Spleen (tissue), 11 donors: ENCODE measurements around the gene C2orf92. TPM values are rescaled to one million over a fixed set of nuclear protein-coding genes. Genes with fewer than 3 reads are reported as not detected.

ENCODE experiments used
- DNase-seq: peaks from one replicate; pipeline ENCODE4 v3.0.0-alpha.2; 2020
- H3K27ac ChIP-seq, 8 donors: fragments of 200-600 bp; sonication (generic) in 7 of 8; 1 replicate in 4 of 8; 2 replicates in 4 of 8; pipeline versions ENCODE4 v1.5.0 to v1.8.0; 2016 to 2021; ENCODE audit warnings: inconsistent platforms in 4 of 8, mild to moderate bottlenecking in 4 of 8, moderate library complexity in 1 of 8
- H3K27me3 ChIP-seq, 7 donors: fragments of 200-600 bp; sonication (generic) in 6 of 7; replicated peaks in 1 of 7; 1 replicate in 4 of 7; 2 replicates in 3 of 7; pipeline versions ENCODE4 v1.5.0 to v1.8.0; 2016 to 2021; ENCODE audit warnings: inconsistent platforms in 3 of 7, mild to moderate bottlenecking in 1 of 7
- H3K36me3 ChIP-seq, 6 donors: fragments of 200-600 bp; sonication (generic) in 5 of 6; 1 replicate in 4 of 6; 2 replicates in 2 of 6; pipeline versions ENCODE4 v1.5.0 to v1.8.0; 2016 to 2021; ENCODE audit warnings: inconsistent platforms in 2 of 6
- H3K4me1 ChIP-seq, 6 donors: fragments of 200-600 bp; sonication (generic) in 5 of 6; 1 replicate in 3 of 6; 2 replicates in 3 of 6; pipeline versions ENCODE4 v1.5.0 to v1.8.0; 2016 to 2021; ENCODE audit warnings: inconsistent platforms in 3 of 6
- H3K4me3 ChIP-seq, 8 donors: fragments of 200-600 bp; sonication (generic) in 7 of 8; 1 replicate in 4 of 8; 2 replicates in 4 of 8; pipeline versions ENCODE4 v1.5.0 to v1.8.0; 2016 to 2021; ENCODE audit warnings: inconsistent platforms in 4 of 8, mild to moderate bottlenecking in 4 of 8, moderate library complexity in 2 of 8
- H3K9me3 ChIP-seq, 8 donors: fragments of 200-600 bp; sonication (generic) in 7 of 8; 1 replicate in 4 of 8; 2 replicates in 4 of 8; pipeline versions ENCODE4 v1.5.0 to v1.8.0; 2016 to 2021; ENCODE audit warnings: inconsistent platforms in 4 of 8
- POLR2A ChIP-seq, 3 donors: fragments of 450-650 bp; IDR thresholded peaks; one replicate each; pipeline ENCODE4 v1.5.1; 2017; ENCODE audit warnings: antibody characterized with exemption in 3 of 3, mild to moderate bottlenecking in 1 of 3
- POLR2AphosphoS5 ChIP-seq, 3 donors: sonication (generic); formaldehyde crosslinking; IDR thresholded peaks; one replicate each; pipeline ENCODE4 v1.5.1; 2017; ENCODE audit warnings: antibody characterized with exemption in 3 of 3
- WGBS, 5 donors: extraction: QIAGEN DNeasy Blood & Tissue Kit in 3 of 5; methylation state at CpG; one replicate each; pipeline versions ENCODE4 v1.1.5 to v1.1.7; 2013 to 2018; 5-methylcytosine and 5-hydroxymethylcytosine counted together
- intact Hi-C: fragments of 100-400 bp; cut with DNase I; formaldehyde crosslinking; loops from one replicate; pipeline ENCODE4 v1.15.0; 2023; ENCODE audit warnings: low total_unique reads
- polyA plus RNA-seq, 3 donors: library from polyadenylated mRNA; stranded (reverse); fragments of 200-250 nt; gene quantifications; one replicate each; pipeline ENCODE4 v1.2.1, GENCODE V29; 2013
- total RNA-seq, 7 donors: library from RNA; depleted of rRNA in 3 of 7; stranded (reverse); fragments of >200 nt in 3 of 7; fragmentation: NEBNext Ultra II Directional in 4 of 7; extraction: Animal tissue kit (Norgen Biotek cat#: 25700) in 4 of 7; gene quantifications; one replicate each; pipeline versions ENCODE4 v1.1.0 to v1.2.1, GENCODE V29; 2016 to 2021
- TF ChIP-seq, protein P1 (sequence below), 11 experiments: fragments of 200-600 bp in 7 of 11; fragments of 450-650 bp in 4 of 11; sonication (generic) in 4 of 11; IDR thresholded peaks in 8 of 11; conservative IDR thresholded peaks in 3 of 11; 1 replicate in 7 of 11; 2 replicates in 4 of 11; pipeline versions ENCODE4 v1.4.0 to v1.8.0; 2016 to 2021; ENCODE audit warnings: antibody characterized with exemption in 11 of 11, inconsistent platforms in 4 of 11, mild to moderate bottlenecking in 1 of 11
- donor health status: healthy with polysubstance abuse.
- donor health status: DM: no; HTN: no; CAD: no; lungs with moderate emphysema.
- donor health status: DM: no; HTN: no; CAD: no.
- donor health status: Bipolar disorder and iron deficiency.
- donor health status: healthy.
- donor health status: DM: no; HTN: no; CAD: no.
- donor health status: DM: yes; HTN: yes; CAD: no.

C2orf92 gene
- total and polyA plus RNA-seq, 10 donors: 5.7 to 33.6 (median 21.4) TPM

DNA sequence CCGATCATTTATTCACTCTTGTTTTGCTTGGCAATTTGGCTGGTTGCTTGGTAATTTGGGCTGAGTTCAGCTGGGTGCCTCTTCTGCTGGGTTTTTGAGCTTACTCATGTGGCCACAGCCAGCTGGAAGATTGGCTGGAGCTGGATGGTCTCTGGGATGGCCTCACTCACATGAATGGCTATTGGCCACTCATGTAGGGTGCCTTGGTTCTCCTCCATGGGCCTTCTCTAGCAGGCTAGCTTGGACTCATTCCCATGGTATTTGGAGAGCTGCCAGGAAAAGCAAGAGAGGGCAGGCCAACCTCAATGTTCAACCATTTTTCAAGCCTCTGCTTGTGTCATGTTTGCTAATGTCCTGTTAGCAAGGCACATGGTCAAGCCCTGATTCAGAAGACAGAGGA lies 60.7 kb downstream of the C2orf92 start:
- DNase-seq: peak; percentile 14
- intact Hi-C loops: no loop called here
- Histone ChIP-seq H3K27ac (no peak overlapping the region), H3K36me3 (peaks cover 0 to 76% (median 9%) of the 10 kb centered on the region in 6 donors), H3K4me1 (peaks cover 0 to 45% (median 0%) of the 10 kb centered on the region in 6 donors), H3K27me3 (no peaks in the 10 kb centered on the region), H3K9me3 (peaks cover 0 to 12% (median 9%) of the 10 kb centered on the region in 8 donors), H3K4me3 (no peak overlapping the region)
- no peak for TF ChIP-seq POLR2A (IDR thresholded peaks at IDR 0.05)
- 95 to 100% (median 100%) methylated on average over 1 of the region's 1 CpG for WGBS, 5 donors

DNA sequence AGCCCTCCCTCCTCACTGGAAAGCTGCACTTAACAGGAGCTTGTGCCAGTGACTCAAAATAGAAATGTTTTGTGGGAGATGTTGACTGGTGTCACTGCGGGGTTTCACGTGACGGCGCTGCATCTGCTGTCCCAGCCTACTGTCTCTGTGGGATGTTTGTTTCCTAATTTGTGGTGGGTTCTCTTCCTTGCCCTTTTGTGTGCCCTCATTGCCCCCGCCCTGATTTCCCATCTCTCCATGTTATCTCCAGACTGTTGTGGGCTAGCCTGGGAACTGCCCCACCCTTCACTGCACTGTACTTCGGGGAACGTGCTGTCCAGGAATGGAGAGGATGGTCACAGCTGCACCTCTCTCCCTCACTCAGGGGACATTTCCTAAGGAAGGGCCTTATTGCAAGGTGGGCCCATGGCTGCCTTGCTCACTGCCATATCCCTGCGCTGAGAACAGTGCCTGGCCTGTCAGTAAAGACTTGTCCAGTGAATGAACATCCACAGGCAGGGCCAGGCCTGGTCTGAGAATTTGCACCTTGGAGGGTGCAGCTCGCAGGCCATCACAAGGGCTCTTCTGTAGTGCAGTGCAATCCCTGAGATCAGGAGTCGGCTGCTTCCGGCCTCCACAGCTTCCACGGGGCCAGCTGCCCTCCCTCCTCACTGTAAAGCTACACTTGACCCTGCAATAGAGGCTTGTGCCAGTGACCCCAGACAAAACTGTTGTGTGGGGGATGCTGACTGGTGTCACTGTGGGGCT lies 61.9 kb downstream of the C2orf92 start:
- DNase-seq: peak; percentile 51
- Histone ChIP-seq H3K9me3 (peaks cover 0 to 12% (median 9%) of the 10 kb centered on the region in 8 donors), H3K27me3 (no peaks in the 10 kb centered on the region), H3K27ac (no peak overlapping the region), H3K4me1 (peaks cover 0 to 33% (median 0%) of the 10 kb centered on the region in 6 donors), H3K36me3 (peaks cover 0 to 75% (median 9%) of the 10 kb centered on the region in 6 donors), H3K4me3 (no peak overlapping the region)
- intact Hi-C loops: no loop called here
- 82 to 91% (median 85%) methylated on average over 8 to 12 of the region's 12 CpGs for WGBS, 5 donors
- TF ChIP-seq, protein P1, sequence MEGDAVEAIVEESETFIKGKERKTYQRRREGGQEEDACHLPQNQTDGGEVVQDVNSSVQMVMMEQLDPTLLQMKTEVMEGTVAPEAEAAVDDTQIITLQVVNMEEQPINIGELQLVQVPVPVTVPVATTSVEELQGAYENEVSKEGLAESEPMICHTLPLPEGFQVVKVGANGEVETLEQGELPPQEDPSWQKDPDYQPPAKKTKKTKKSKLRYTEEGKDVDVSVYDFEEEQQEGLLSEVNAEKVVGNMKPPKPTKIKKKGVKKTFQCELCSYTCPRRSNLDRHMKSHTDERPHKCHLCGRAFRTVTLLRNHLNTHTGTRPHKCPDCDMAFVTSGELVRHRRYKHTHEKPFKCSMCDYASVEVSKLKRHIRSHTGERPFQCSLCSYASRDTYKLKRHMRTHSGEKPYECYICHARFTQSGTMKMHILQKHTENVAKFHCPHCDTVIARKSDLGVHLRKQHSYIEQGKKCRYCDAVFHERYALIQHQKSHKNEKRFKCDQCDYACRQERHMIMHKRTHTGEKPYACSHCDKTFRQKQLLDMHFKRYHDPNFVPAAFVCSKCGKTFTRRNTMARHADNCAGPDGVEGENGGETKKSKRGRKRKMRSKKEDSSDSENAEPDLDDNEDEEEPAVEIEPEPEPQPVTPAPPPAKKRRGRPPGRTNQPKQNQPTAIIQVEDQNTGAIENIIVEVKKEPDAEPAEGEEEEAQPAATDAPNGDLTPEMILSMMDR (IDR thresholded peaks at IDR 0.05 in 8 of 11, conservative IDR thresholded peaks at IDR 0.05 in 3 of 11): no peak
- no peak for TF ChIP-seq POLR2A (IDR thresholded peaks at IDR 0.05)
- no peak for TF ChIP-seq POLR2AphosphoS5 (IDR thresholded peaks at IDR 0.05)

DNA sequence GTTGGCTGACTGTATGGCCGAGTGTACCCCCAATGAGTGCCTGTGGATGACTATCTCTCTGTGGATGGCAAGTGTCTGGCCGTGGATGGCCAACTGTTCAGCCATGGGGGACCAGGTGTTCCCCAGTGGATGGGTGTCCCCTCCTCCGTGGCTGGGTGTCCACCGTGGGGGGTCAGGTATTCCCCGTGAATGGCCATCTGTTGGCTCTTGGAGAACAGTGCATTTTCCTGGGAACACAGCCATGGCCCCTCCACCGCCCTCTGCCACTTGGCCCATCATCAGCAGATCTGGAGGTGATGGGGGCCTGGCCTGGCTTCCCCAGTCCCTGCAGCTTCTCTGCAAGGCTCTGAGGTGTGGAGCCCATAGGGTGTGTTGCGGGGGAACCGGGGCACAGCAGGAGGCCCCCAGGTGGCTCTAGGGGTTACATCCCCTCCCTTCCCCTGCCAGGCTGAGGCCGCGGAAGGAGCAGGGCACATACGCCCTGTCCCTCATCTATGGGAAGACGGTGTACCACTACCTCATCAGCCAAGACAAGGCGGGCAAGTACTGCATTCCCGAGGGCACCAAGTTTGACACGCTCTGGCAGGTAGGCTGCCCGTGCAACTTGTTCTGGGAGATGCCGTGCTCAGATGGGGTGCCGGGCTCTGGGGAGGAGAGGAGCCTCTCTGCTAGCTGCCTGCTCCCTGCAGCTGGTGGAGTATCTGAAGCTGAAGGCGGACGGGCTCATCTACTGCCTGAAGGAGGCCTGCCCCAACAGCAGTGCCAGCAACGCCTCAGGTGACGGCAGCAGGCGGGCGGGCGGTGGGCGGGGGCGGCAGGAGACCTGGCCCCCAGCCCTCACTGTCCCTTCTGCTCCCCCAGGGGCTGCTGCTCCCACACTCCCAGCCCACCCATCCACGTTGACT lies 63.2 kb downstream of the C2orf92 start:
- Histone ChIP-seq H3K9me3 (peaks cover 0 to 12% (median 9%) of the 10 kb centered on the region in 8 donors), H3K27ac (no peak overlapping the region), H3K4me3 (no peak overlapping the region), H3K36me3 (peaks cover 0 to 82% (median 9%) of the 10 kb centered on the region in 6 donors), H3K4me1 (peaks cover 0 to 20% (median 0%) of the 10 kb centered on the region in 6 donors), H3K27me3 (no peaks in the 10 kb centered on the region)
- intact Hi-C loops: no loop called here
- TF ChIP-seq POLR2A (IDR thresholded peaks at IDR 0.05) (no peak), POLR2AphosphoS5 (IDR thresholded peaks at IDR 0.05) (no peak)
- TF ChIP-seq, protein P1 (IDR thresholded peaks at IDR 0.05 in 8 of 11, conservative IDR thresholded peaks at IDR 0.05 in 3 of 11): no peak
- peak; percentile 61 for DNase-seq
- WGBS, 5 donors: 92 to 96% (median 94%) methylated on average over 18 to 28 of the region's 28 CpGs

DNA sequence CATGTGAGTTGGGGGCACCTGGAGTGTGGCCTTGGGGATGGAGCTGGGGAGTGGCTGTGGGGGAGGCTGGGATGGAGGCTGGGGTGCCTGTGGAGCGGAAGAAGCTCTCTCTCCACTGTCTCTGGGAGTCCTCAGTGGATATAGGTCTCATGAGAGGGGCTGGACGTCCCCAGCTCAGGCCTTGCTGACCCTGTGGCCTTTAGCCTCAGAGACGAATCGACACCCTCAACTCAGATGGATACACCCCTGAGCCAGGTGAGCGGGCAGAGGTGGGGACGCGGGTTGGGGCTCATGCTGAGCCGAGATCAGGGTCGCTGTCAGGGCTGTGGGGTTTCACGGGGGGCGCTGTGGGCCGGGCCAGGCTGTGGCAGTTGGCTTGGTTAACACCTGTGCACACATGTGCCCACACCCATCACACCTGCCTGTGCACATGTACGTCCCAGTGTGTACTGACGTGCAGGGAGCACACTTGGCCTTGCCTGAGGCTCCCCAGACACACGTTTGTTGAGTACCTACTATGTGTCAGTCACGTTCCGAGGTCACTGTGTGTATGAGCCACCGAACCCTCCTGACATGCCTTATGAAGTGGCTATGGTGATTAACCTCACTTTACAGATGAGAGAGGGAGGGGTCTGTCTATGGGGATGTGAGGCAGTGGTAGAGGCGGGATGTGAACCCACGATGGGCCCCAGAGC lies 64.0 kb downstream of the C2orf92 start:
- TF ChIP-seq POLR2A (IDR thresholded peaks at IDR 0.05) (no peak), POLR2AphosphoS5 (IDR thresholded peaks at IDR 0.05) (no peak)
- TF ChIP-seq, protein P1 (IDR thresholded peaks at IDR 0.05 in 8 of 11, conservative IDR thresholded peaks at IDR 0.05 in 3 of 11): no peak
- peak; percentile 66 for DNase-seq
- Histone ChIP-seq H3K4me3 (no peak overlapping the region), H3K4me1 (peaks cover 0 to 12% (median 0%) of the 10 kb centered on the region in 6 donors), H3K27me3 (no peaks in the 10 kb centered on the region), H3K9me3 (peaks cover 0 to 12% (median 9%) of the 10 kb centered on the region in 8 donors), H3K27ac (no peak overlapping the region), H3K36me3 (peaks cover 0 to 90% (median 12%) of the 10 kb centered on the region in 6 donors)
- intact Hi-C loops: no loop called here
- WGBS, 5 donors: 86 to 95% (median 87%) methylated on average over 8 to 20 of the region's 20 CpGs
